ENCODE data around the gene LHCGR.
A peak's percentile ranks its signal among the peaks of the same experiment; 100 is the strongest.

The LHCGR gene

DNA sequence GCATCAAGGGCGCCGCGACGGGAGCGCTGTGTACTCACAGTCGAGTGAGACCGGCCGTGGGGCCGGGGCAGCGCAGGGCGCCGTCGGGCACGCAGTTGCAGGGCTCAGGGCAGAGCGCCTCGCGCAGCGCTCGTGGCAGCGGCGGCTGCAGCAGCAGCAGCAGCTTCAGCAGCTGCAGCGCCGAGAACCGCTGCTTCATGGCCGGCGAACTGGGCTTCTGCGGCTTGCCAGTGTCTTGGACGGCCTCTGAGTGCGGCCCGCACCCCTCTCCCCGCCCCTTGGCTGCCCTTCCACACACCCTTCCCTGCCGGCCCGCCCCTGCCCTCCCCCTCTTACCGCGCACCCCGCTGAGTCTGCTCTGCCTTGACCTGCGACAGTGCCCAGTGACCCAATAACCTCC is at the start of gene LHCGR:
Gene LHCGR (minus strand): TSS at position 252 of the 400 bp plus-strand sequence. CDS start 53 bp downstream, at position 199.
- DNase-seq, result no peak

DNA sequence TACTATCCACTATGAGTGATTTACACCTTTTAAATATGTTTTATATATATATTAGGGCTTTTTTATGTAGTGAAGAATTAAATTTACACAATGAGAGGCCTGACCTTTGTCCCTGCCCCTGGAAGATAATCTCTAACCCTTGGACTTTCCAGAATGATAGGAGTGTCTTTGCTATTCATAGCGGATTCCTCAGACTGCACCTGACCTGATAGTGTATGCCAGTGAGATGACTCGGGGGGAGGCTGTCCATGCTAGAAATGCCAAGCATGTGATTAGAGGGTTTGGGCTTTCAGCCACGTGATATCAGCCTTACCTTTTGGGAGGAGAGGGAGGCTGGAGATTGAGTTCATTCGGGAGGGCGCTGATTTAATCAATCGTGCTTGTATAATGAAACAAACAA is 44.1 kb upstream of the LHCGR start:
- no peak for DNase-seq

DNA sequence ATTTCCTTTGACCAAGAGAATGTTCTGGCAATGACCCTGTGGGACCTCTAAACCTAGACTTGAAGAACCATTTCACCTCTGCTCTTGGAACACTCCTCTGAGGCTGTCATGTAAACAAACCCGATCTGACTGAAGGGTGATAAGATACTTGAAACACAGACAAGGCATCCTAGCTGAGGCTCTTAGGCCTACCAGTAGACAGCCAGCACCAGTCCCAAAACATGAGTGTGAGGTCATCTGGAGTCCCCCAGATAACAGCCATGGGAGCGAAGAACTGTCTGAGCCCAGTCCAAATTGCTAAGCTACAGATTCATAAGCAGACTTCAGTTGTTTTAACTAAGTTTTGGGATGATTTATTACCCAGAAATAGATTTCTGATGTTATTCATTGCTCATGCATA is 39.5 kb upstream of the LHCGR start:
- no peak for DNase-seq

- DNase-seq, result no peak
These were observed 38.1 kb upstream of the LHCGR start for GRCh38 chr2:48793671-48794070.

- no peak for DNase-seq
These were observed 36.5 kb upstream of the LHCGR start for GRCh38 chr2:48792030-48792429.

- DNase-seq, result no peak
These were observed 35.1 kb upstream of the LHCGR start for GRCh38 chr2:48790407-48791170.

DNA sequence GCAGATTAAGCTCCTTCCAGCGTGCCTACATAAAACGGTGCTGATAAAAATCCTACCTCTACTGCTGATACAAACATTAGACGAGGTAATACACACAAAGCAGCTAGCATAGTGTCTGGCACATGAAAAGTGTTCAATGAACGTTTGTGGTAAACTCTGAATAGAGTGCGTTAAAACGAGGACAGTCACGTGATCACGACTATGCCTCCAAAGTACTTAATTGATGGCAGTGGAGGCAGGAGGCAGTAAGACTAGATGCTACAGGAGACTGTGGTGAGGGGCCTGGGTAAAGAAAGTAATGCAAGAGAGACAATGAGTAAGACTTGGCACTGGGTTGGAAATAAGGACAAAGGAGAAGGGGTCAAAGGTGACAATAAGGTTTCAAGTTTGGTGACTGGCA is 32.1 kb upstream of the LHCGR start:
- DNase-seq, result no peak

DNA sequence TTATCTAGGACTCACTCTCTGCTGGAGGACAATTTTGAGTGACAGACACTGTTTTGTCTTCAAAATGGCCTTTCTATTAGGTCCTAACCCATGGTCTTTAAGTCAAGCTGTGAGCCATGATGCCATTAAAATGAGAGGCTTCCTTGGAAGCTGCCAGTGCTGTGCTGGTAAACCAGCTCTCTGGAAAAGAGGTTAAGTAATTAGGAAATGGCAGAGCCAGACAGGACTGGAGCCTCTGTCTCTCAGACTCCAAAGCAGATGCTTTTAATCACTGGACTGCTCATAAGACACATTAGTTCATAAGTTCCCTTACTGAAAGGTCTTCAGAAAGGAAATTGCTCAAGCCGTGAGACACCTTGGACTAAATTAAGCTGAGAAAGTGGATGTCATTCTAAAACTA is 25.8 kb upstream of the LHCGR start:
- no peak for DNase-seq

DNA sequence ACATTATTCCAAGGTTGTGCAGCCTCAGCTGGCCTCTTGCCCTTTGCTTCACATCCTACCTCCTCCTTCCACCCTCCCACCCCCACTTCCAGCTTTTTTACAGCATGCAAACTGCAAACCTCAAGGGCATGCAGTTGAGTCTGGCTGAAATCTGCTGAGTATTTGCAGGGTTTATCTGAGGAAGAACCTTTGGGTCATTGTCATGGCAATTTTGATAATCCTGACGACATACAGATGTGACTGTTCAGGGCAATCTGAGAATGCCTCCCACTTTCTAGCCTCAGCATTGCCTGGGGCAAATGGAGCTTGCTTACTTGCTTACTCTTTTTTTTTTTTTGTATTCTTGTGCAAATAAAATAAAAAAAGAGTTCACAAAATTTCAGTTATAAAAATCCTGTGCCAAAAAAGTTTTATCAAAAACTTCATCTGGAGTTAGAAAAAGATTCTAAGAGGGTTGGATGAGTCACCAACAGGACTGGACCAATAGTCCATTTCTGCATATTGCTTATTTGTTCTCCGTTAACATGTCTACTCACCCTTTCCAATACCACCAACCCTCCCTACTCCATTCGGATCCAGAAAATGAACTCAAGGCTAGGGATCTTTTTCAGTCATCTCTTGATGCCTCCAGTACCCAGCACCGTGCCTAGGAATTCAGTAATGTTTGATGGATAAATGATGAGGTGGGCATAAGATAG is 23.6 kb upstream of the LHCGR start:
- DNase-seq, result no peak

DNA sequence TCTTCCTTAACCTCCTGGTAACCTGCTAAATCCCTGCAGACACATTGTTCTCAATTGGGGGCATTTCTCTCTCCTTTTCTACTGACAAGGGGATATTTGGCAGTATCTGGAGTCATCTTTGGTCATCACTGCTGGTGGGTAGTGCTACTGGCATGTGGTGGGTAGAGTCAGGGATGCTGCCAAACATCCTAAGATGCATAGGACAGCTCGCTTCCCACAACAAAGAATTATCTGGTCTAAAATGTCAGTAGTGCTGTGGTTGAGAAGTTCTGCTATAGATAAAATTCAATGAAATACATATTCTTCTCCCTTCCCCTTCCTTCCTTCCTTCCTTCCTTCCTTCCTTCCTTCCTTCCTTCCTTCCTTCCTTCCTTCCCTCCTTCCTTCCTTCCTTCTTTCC is 18.7 kb upstream of the LHCGR start:
- no peak for DNase-seq

DNA sequence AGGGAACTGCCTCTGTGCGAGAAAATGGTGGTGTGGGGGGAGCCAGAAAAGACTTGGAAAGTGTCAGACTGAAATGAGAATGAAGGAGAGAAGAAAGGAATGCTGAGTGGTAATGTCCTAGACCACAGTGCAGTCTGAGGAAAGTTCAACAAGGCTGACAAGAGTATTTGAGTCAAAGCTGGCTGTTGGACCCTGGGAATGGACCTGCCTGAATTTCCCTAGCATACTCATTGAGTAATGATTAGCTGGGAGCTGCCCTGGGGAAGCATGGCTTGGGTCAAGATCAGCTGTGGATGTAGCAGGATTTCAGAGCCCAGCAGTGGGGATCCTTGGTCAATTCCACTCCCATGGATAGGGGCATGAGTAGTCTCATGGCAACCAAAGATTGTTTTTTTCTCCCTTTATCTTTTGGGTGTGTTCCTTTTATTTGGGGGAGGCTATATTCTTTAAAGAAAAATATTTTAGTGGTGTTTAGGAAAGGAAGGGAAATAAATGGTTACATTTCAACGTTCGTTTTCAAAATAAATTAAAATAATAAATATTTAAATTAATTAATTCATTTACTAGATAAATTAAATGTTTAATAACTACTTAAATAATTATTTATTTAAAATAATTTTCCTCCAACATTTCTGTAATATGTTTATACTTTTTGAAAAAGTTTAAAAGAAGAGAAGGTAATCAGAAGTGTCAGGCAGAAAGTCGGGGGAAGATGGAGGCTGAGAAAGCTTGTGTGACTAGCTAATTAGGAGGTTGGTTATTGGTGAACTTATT is 15.9 kb upstream of the LHCGR start:
- no peak for DNase-seq

DNA sequence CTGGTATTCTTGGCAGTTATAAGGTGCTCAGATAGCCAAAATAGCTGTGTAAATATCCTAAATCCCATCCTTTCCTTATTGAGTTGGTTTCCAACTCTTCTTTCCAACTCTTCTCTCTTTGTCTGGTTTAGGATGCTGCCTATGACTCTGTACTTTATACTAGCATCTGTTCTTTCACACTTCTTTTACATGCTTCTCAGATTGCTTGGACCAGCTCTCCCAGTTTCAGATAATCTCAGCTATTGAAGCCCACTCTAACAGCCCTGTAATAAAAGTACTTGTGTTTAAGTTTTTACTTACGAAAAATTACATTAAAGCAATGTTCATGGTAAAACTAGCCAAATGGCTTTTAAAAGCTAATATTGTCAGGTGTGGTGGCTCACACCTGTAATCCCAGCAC is 14.7 kb upstream of the LHCGR start:
- DNase-seq, result no peak

- DNase-seq, result peak; percentile 23 to 54 (median 26)
These were observed 13.1 kb upstream of the LHCGR start for GRCh38 chr2:48768669-48769068.

DNA sequence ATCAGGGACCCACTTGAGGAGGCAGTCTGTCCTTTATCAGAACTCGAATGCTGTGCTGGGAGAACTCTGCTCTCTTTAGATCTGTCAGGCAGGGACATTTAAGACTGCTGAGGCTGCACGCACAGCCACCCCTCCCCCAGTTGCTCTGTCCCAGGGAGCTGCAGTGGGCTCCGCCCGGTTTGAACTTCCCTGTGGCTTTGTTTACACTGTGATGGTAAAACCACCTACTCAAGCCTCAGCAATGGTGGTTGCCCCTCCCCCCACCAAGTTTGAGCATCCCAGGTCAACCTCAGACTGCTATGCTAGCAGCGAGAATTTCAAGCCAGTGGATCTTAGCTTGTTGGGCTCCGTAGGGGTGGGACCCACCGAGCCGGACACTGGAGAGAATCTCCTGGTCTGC is 11.8 kb upstream of the LHCGR start:
- DNase-seq, result no peak

- DNase-seq, result no peak
These were observed 5.3 kb upstream of the LHCGR start for GRCh38 chr2:48760826-48761225.

GRCh38 chr2:48759682-48760081 is 4.2 kb upstream of the LHCGR start:
- DNase-seq, result no peak

GRCh38 chr2:48756289-48756688 is 765 bp upstream of the LHCGR start:
- no peak for DNase-seq

GRCh38 chr2:48754874-48755273 is 650 bp downstream of the LHCGR start:
- no peak for DNase-seq

- no peak for DNase-seq
These were observed 2.3 kb downstream of the LHCGR start for GRCh38 chr2:48753228-48753627.

DNA sequence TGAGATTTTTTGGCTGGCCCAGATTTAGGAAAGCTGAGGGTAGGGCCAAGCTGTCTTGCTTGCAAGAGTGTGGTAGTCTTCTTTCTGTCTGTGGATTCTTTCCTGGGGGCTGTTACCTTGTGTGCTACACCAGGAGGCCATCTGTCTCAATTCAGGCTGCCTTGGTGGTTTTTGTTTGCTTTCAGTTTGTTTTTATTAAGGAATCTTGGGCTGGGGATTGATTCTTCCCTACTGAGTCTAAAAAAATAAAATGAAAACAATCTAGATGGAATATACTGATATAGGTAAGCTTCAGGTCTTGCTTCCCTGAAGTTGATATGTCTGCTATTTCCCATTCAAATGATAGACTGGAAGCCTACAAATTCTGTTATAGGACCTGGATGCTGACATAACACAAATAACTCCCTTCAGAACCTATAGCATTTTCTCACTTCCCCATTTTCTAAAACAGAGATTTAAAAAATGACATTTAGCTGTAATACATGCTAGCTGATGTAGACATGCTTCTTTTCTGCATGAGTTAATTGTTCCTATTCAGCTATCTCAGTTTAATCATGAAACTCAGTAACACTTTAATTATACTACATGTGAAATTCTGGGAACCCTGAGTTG is 5.3 kb downstream of the LHCGR start:
- DNase-seq, result peak in 1 of 3 donors; percentile 9

- DNase-seq, result no peak
These were observed 6.0 kb downstream of the LHCGR start for GRCh38 chr2:48749291-48750127.

GRCh38 chr2:48747319-48747718 is 8.2 kb downstream of the LHCGR start:
- no peak for DNase-seq

Data from suppressor macrophage treated with lipopolysaccharide for 1 hour (primary cell).